Middle frontal gyrus (tissue), 1 donor: ENCODE measurements around the gene SH3PXD2A.

Experiments used
- DNase-seq: peaks from one replicate; pipeline ENCODE4 v3.0.0-alpha.2; 2015; ENCODE audit warnings: low spot score; ENCODE audit errors: extremely low spot score

SH3PXD2A gene

DNA sequence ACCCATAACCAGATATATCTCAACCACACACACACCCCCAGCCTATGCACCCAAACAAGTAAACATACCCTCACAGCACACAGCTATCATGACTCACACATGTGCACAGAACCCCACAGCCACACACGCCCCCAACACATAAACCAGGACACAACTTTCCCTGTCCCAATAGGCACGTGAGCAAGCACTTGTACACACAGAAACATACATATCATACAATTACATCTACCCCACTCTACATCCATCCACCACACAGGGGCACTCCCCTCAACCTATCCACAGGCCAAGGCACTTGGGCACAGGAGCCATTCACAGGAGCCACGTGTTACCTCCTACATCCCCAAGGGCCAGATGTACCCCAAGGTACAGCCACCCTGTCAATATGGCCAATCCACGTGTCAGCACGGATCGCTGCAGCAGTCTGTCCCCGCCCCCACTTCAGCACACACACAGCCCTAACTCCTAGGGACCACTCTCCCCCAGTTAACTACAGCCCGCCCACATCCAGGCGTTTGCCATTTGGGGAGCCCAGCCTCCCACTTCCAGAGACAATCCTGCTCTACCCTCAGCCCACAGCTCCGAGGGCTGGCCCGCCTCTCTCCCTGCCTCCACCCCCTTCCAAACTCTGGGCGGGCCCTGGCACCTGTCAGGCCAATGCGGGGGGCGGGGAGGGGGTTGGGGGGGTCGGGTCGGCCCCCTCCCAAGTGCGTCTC is 163.5 kb downstream of the SH3PXD2A start:
- no peak for DNase-seq

DNA sequence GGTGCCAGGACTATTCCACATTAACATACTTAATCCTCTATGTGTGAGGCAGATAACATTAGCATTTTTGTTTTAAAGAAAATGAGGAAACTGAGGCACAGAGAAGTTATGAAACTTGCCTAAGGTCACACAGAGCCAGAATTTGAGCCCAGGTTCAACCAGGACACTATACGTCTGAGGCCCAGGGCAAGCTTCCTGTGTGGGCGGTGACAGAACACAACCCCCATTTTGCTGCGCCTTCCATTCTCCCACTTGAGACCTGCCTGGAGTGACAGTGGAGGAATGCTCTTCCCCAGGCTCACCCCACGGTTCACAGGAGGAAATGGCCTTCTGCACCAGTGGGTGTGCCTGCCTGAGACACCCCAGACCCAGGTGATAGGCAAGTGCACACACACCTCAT is 164.1 kb downstream of the SH3PXD2A start:
- DNase-seq, result no peak

DNA sequence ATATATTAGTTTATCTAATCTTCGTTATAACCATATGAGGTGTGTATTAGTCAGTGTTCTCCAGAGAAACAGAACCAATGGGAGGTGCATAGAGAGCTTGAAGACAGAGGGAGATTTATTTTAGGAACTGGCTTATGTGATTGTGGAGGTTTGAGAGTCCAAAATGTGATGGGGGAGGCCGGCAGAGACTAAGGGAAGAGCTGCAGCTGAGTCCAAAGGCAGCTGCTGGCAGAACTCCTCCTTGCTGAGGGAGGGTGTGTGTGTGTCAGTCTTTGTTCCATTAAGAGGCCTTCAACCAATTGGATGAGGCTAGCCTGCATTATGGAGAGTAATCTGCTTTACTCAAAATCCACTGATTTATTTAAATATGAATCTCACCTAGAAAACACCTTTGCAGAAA is 165.1 kb downstream of the SH3PXD2A start:
- DNase-seq, result peak; percentile 67

DNA sequence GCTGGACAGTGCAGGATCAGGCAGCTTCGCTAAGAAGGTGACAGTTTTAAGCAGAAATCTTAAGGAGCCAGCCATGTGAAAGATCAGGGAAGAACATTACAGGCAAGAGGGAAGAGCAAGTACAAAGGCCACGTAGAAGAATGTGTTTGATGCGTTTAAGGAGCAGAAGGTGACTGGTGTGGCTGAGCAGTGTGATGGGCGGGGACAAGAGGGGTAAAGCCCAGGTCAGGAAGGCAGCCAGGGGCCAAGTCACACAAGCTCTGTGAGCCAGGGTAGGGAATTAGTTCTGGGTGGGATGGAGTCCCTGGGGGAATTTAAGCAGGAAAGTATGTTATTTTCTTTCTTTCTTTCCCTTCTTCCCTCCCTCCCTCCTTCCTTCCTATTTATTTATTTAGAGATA is 166.9 kb downstream of the SH3PXD2A start:
- DNase-seq, result no peak

GRCh38 chr10:103687718-103688117 is 167.7 kb downstream of the SH3PXD2A start:
- no peak for DNase-seq

- no peak for DNase-seq
These were observed 168.2 kb downstream of the SH3PXD2A start for GRCh38 chr10:103687172-103687571.

DNA sequence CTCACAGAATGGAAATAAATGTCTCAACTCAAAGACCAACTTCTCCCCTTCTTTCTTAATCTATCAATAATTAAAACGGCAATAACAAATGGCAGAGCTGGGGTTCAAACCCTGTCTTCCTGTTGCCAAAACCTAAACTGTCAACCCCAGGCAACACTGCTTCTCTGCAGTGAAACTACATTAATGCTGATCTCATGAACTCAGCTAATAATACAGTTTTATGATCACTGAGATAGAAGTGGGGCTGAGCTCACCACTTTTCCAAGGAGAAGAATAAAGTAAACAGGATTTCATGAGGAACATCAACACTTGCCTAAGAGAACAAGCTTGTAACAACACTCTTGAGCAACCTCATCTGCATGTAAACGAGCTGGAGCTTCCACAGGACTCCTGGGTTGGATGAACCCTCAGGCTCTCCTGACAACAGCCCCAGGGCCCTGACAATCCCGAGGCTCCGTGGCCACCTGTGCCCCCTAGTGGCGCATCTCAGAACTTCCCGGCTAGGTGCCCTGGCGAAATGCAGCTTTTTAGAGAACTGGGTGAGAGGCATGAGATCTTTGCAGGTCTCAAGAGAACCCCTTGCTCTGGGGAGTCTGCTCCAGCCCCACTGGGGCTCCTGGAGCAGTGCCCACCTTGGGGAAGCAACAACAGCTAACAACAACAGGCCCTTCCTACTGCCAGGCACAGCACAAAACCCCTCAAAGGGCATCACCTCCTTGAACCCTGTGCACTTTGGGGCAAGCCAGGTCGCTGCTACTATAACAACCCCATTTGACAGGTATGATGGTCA is 169.3 kb downstream of the SH3PXD2A start:
- no peak for DNase-seq

DNA sequence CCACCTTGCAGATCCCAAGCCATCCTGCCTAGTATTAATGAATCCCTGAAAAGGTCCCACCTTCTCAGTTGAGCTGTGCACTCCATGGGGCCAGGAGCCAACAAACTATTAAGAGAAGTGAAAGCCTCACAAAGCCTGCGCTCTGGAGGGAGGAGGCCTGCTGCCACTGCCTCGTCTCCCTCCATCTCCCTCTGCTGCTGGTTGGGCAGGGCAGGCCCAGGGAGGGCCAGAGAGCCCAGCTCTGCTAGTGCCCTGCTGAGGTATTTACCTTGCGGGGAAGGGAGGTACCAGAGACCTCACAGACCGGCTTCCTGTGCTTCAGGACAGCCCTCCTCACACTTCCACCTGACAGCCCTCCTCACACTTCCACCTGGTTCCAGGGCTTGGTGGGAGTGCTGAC is 171.5 kb downstream of the SH3PXD2A start:
- DNase-seq, result no peak

DNA sequence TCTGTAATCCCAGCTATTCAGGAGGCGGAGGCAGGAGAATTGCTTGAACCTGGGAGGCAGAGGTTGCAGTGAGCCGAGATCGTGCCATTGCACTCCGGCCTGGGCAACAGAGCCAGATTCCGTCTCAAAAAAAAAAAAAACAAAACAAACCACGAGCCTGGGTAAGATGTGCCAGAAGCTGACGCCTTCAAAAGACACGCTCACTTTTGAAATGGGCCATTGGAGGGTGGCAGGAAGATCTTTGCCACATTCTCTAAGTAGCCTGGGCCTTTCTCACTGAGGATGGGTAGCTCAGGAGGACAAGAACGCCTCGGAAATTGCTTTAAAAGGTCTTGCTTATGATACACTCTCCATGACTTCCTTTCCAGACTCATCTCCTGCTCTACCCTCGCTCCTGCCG is 172.7 kb downstream of the SH3PXD2A start:
- DNase-seq, result no peak

DNA sequence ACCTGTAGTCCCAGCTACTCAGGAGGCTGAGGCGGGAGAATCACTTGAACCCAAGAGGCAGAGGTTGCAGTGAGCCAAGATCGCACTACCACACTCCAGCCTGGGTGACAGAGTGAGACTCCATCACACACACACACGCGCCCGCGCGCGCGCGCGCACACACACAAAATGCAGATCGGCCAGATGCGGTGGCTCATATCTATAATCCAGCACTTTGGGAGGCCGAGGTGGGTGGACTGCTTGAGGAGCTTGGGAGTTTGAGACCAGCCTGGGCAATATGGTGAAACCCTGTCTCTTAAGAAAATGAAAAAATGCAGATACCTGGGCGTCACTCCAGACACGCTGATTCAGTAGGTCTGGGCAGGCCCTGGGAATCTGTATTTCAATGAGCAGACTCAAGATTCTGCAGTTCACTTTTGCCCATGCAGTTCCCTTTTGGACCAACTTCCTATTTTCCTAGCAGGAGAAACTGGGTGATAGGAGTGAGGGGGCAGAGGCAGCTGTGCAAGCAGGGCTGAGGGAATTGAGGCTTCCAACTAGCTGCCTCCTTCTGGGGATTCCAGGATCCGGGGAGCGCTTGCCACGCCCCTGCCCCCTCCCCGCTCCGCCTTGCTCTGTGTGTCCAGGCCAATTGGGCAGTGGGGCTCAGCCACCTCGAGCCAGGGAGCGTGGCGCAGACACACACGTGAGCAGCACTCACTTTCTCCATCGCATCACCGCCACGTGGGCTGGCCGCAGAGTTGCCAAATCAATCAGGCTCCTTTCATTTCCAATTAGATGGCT is 173.6 kb downstream of the SH3PXD2A start:
- DNase-seq, result no peak

GRCh38 chr10:103680869-103681236 is 174.5 kb downstream of the SH3PXD2A start:
- no peak for DNase-seq

- no peak for DNase-seq
These were observed 176.1 kb downstream of the SH3PXD2A start for GRCh38 chr10:103679096-103679790.

GRCh38 chr10:103678178-103678526 is 177.2 kb downstream of the SH3PXD2A start:
- peak; percentile 46 for DNase-seq

DNA sequence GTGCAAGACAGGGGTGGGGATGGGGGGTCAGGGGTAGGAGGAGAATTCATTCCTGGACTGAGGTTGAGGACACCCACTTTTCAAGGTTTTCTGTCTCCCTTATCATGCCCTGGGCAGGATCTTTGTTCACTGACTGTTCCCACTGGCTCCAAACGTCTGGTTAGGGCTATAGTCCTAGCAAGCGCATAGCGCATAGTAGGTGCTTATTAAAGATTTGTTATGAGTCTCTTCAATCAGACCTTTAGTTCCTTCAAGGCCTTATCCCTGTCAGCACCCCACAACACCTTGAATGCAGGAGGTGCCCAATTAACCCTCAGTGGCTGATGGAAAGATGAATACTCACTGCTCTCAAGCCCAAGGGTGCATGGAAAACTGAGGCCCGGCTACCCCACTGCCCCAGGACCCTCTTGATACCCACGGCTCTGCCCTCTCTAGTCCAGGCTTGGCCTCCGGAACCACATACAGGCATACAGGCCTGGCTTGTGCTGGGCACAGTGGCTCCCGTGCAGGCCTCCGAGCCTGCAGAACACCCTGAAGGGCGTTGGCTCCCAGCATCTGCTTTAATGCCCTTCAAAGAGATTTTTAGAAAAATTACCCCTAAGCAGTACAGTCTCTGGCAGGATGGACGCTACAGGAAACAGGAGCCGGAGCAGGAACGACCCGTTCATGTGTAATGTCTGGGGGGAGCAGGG is 177.7 kb downstream of the SH3PXD2A start:
- no peak for DNase-seq

GRCh38 chr10:103676851-103677417 is 178.4 kb downstream of the SH3PXD2A start:
- no peak for DNase-seq

DNA sequence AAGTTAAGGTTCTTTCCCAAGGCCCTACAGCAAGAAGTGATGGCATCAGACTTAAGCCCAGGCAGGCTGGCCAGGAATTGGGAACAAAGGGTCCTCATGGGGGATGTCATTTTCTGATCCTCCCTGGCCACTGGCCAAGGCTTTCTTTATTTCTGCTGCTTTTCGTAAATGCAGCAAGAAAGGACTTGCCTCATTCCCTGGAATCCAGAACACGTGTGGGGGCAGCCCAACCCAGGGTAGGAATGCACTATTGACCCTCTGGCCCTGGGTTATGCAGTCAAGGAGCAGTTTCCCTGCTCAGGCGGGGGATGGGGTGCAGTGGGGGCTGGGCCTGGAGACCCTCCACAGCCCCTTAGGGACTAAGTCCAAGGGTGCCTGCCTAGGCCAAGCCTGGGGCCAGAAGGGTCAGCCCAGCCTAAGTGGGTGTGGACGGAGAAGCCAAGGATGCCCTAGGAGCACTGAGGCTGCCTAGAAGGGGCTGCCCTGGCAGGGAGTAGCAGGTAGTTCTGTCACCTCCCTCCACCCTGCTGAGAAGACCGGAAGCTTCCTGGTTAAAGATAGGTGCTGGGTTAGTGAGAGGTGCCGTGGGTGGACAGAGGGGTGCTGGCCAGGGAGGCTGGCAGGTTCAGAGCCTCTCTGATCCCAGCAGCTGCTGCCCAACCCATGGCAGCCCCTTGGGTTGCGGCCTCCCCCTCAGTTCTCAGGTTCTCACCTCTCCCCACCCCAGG is 179.2 kb downstream of the SH3PXD2A start:
- DNase-seq, result no peak

DNA sequence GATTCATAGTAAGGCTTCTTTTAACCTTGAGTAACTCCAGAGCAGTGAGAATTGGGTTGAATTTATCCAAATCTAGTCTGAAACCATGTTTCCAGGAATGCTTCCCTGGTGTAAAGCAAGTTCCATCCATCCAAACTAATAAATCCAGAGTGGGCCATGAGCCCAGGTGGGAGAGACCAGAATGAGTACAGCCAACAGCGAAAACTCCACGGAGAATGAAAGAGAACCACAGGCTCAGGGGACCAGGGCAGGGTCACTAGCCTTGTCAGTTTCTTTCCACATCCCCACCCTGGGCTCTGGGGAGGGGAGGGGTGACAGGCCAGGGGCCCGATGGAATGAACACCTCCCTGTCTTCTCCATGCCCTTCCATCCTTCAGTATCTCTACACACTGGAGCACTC is 181.8 kb downstream of the SH3PXD2A start:
- DNase-seq, result no peak

DNA sequence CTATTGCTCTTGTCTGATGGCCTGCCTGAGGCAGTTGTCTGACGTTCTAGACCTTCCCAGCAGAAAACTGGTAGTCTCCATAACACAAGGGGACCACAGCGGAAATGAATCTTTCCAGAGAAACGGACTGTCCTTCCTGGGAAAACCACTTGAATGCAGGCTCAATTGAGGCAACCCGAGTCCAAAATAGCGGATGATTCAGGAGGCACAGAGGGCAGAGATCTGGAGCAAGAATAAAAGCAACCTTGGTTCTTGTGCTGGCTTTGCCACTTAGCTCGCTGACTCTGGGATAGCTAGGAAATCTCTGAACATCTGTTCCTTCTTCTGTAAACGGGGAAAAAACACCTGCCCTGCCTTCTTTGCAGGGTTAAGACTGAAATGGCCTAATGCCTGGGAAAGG is 183.0 kb downstream of the SH3PXD2A start:
- DNase-seq, result no peak

- no peak for DNase-seq
These were observed 184.1 kb downstream of the SH3PXD2A start for GRCh38 chr10:103671126-103671895.
